LNCAP (cell line): ENCODE results near the gene ST3GAL2.

Experiments
- CTCF ChIP-seq: fragments of 450-650 bp; IDR thresholded peaks from 2 replicates; pipeline ENCODE4 v1.5.1; 2017; ENCODE audit warnings: mild to moderate bottlenecking

Gene ST3GAL2

GRCh38 chr16:70463235-70463634 is 24.3 kb upstream of the ST3GAL2 start:
- TF ChIP-seq CTCF = no peak

GRCh38 chr16:70460737-70461261 is 21.9 kb upstream of the ST3GAL2 start:
- TF ChIP-seq CTCF = no peak

GRCh38 chr16:70457446-70458166 is 18.7 kb upstream of the ST3GAL2 start:
- TF ChIP-seq CTCF = no peak

- TF ChIP-seq CTCF = no peak
Observed at GRCh38 chr16:70455910-70456309, 17.0 kb upstream of the ST3GAL2 start.

GRCh38 chr16:70454222-70455034 is 15.5 kb upstream of the ST3GAL2 start, which contains the start of gene FCSK:
TSS of gene FCSK (plus strand) at chr16:70454595. CDS start at chr16:70463191, 8,596 bp downstream.
- no peak for TF ChIP-seq CTCF

GRCh38 chr16:70453892-70454221 is 15.0 kb upstream of the ST3GAL2 start:
- no peak for TF ChIP-seq CTCF

GRCh38 chr16:70453117-70453891 is 14.4 kb upstream of the ST3GAL2 start:
- no peak for TF ChIP-seq CTCF
